Neural cell (in vitro differentiated cells): ENCODE results near the gene PARVB.

Source experiments
- EP300 ChIP-seq: fragments of 450-650 bp; conservative IDR thresholded peaks from 2 replicates; pipeline ENCODE4 v1.6.1; 2014; ENCODE audit warnings: antibody characterized with exemption, mild to moderate bottlenecking, moderate library complexity; ENCODE audit not compliant: poor library complexity, severe bottlenecking
- EZH2 ChIP-seq: fragments of 200-600, 300-800 bp; shearing (Covaris generic), sonication (generic); IDR thresholded peaks from 2 replicates; pipeline ENCODE4 v1.6.1; 2014; ENCODE audit warnings: antibody characterized with exemption, low read length, borderline replicate concordance, mild to moderate bottlenecking; ENCODE audit not compliant: insufficient read depth, poor library complexity, severe bottlenecking
- MXI1 ChIP-seq: fragments of 450-650 bp; conservative IDR thresholded peaks from 2 replicates; pipeline ENCODE4 v1.6.1; 2014; ENCODE audit warnings: antibody characterized with exemption, mild to moderate bottlenecking; ENCODE audit not compliant: poor library complexity, severe bottlenecking
- POLR2AphosphoS5 ChIP-seq: IDR thresholded peaks from 2 replicates; pipeline ENCODE4 v1.6.1; 2012
- RAD21 ChIP-seq: fragments of 450-650 bp; conservative IDR thresholded peaks from 2 replicates; pipeline ENCODE4 v1.6.1; 2014; ENCODE audit warnings: antibody characterized with exemption, mild to moderate bottlenecking, moderate library complexity
- TAF1 ChIP-seq: IDR thresholded peaks from 2 replicates; pipeline ENCODE4 v1.6.1; 2012; ENCODE audit warnings: low read depth
- TF ChIP-seq, protein P1 (sequence below): fragments of 450-650 bp; IDR thresholded peaks from 2 replicates; pipeline ENCODE4 v1.5.1; 2014; ENCODE audit warnings: antibody characterized with exemption, mild to moderate bottlenecking, moderate library complexity; ENCODE audit not compliant: poor library complexity, severe bottlenecking
- TF ChIP-seq, protein P2 (sequence below): IDR thresholded peaks from 2 replicates; pipeline ENCODE4 v1.6.1; 2012; ENCODE audit warnings: borderline replicate concordance

DNA sequence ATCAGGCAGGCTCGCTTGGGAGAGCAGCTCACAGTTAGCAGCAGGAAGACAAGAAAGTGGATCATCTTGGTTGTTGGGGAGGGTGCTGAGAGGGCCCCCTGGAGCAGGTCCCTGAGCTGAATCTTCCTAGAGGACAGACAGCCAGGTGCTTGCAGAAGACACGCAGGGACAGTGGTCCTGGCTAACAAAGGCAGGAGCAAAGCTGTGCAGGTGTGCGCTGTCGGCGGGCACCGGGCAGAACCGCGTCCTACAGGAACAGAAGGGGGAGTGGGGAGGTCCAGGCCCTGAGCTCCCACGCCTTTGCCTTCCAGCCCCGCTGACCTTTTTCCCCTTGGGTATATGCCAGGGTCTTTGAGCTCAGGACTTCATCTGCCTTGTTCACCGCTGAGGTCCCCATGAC, 30.1 kb upstream of the PARVB start:
- TF ChIP-seq POLR2AphosphoS5 (no peak), TAF1 (no peak), EZH2 (no peak), EP300 (no peak), MXI1 (no peak), RAD21 (no peak)
- TF ChIP-seq, protein P1, sequence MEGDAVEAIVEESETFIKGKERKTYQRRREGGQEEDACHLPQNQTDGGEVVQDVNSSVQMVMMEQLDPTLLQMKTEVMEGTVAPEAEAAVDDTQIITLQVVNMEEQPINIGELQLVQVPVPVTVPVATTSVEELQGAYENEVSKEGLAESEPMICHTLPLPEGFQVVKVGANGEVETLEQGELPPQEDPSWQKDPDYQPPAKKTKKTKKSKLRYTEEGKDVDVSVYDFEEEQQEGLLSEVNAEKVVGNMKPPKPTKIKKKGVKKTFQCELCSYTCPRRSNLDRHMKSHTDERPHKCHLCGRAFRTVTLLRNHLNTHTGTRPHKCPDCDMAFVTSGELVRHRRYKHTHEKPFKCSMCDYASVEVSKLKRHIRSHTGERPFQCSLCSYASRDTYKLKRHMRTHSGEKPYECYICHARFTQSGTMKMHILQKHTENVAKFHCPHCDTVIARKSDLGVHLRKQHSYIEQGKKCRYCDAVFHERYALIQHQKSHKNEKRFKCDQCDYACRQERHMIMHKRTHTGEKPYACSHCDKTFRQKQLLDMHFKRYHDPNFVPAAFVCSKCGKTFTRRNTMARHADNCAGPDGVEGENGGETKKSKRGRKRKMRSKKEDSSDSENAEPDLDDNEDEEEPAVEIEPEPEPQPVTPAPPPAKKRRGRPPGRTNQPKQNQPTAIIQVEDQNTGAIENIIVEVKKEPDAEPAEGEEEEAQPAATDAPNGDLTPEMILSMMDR, result no peak
- TF ChIP-seq, protein P2, sequence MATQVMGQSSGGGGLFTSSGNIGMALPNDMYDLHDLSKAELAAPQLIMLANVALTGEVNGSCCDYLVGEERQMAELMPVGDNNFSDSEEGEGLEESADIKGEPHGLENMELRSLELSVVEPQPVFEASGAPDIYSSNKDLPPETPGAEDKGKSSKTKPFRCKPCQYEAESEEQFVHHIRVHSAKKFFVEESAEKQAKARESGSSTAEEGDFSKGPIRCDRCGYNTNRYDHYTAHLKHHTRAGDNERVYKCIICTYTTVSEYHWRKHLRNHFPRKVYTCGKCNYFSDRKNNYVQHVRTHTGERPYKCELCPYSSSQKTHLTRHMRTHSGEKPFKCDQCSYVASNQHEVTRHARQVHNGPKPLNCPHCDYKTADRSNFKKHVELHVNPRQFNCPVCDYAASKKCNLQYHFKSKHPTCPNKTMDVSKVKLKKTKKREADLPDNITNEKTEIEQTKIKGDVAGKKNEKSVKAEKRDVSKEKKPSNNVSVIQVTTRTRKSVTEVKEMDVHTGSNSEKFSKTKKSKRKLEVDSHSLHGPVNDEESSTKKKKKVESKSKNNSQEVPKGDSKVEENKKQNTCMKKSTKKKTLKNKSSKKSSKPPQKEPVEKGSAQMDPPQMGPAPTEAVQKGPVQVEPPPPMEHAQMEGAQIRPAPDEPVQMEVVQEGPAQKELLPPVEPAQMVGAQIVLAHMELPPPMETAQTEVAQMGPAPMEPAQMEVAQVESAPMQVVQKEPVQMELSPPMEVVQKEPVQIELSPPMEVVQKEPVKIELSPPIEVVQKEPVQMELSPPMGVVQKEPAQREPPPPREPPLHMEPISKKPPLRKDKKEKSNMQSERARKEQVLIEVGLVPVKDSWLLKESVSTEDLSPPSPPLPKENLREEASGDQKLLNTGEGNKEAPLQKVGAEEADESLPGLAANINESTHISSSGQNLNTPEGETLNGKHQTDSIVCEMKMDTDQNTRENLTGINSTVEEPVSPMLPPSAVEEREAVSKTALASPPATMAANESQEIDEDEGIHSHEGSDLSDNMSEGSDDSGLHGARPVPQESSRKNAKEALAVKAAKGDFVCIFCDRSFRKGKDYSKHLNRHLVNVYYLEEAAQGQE, result no peak
